GM15510 (cell line): ENCODE measurements around the gene MASP2.

Experiments
- POLR2A ChIP-seq: IDR thresholded peaks from 3 replicates; pipeline ENCODE4 v1.6.1; 2011; ENCODE audit warnings: borderline replicate concordance; ENCODE audit not compliant: insufficient read length; ENCODE audit errors: extremely low read depth

MASP2 gene

GRCh38 chr1:11046625-11047365 lies at the start of gene MASP2:
MASP2 (minus strand) TSS chr1:11047239; CDS start chr1:11047207, 32 bp downstream.
- TF ChIP-seq POLR2A, result no peak

GRCh38 chr1:11080931-11081330 lies 33.9 kb upstream of the MASP2 start:
- no peak for TF ChIP-seq POLR2A

- TF ChIP-seq POLR2A, result no peak
Measured at GRCh38 chr1:11078631-11079030, 31.6 kb upstream of the MASP2 start.

- no peak for TF ChIP-seq POLR2A
Measured at GRCh38 chr1:11072216-11072917, 25.3 kb upstream of the MASP2 start.

- TF ChIP-seq POLR2A, result no peak
Measured at GRCh38 chr1:11071463-11072215, 24.6 kb upstream of the MASP2 start.

- TF ChIP-seq POLR2A, result no peak
Measured at GRCh38 chr1:11070876-11071275, 23.8 kb upstream of the MASP2 start.

- no peak for TF ChIP-seq POLR2A
Measured at GRCh38 chr1:11068600-11069473, 21.8 kb upstream of the MASP2 start.

- TF ChIP-seq POLR2A, result no peak
Measured at GRCh38 chr1:11067716-11068599, 20.9 kb upstream of the MASP2 start.

GRCh38 chr1:11065796-11066195 lies 18.8 kb upstream of the MASP2 start:
- no peak for TF ChIP-seq POLR2A

- no peak for TF ChIP-seq POLR2A
Measured at GRCh38 chr1:11064942-11065341, 17.9 kb upstream of the MASP2 start.

GRCh38 chr1:11062965-11063401 lies 15.9 kb upstream of the MASP2 start:
- TF ChIP-seq POLR2A, result peak; percentile 14

GRCh38 chr1:11061652-11062365 lies 14.8 kb upstream of the MASP2 start:
- no peak for TF ChIP-seq POLR2A
